ENCODE data around the gene AUTS2. TPM values are rescaled to one million over a fixed set of nuclear protein-coding genes. Genes with fewer than 3 reads are reported as not detected.

AUTS2 gene
- total RNA-seq, 1 experiment from 2014 or later, result 256 TPM

DNA sequence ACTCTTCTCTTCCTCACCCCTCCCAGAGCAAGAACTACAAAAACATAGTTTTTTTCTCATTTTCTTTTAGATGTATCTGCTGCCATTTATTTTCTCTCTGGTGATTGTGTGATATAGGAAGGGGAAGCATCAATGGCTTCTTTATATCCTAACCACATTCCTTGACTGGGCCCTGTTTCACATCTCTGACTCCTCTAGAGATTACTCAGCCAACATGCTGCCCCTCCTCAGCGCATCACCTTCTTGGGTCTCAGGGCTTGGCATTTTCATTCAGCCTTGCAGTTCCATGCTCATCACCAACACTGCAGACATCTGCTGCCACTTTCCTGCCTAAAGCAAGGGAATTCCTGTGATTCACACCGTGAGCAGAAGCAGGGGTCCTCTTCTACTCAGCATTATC is 705.5 kb downstream of the AUTS2 start:
- Histone ChIP-seq H2BK12ac (ENCODE audit: insufficient read length, low read depth, low read length) (no peak overlapping the region), H2BK15ac (ENCODE audit: low read depth, low read length) (no peak overlapping the region), H3K27me3 (ENCODE audit: insufficient read depth, low read length) (no peaks in the 10 kb centered on the region; the same call in 1 of the 2 replicates), H4K5ac (ENCODE audit: insufficient read length, low read depth, low read length) (no peak overlapping the region), H2BK5ac (ENCODE audit: insufficient read length, low read length) (no peak overlapping the region), H3K9ac (ENCODE audit: extremely low read depth, insufficient read length, low read length) (no peak overlapping the region), H3K79me2 (ENCODE audit: insufficient read depth, low read length) (no peaks in the 10 kb centered on the region), H4K20me1 (ENCODE audit: control insufficient read depth, insufficient read depth, insufficient read length) (no peaks in the 10 kb centered on the region), H2BK20ac (ENCODE audit: low read depth, low read length, poor library complexity, severe bottlenecking) (no peak overlapping the region), H3K23me2 (ENCODE audit: insufficient read length, low read depth, low read length, poor library complexity, severe bottlenecking) (no peaks in the 10 kb centered on the region), H3K27ac (ENCODE audit: insufficient read length, low read depth, low read length) (no peak overlapping the region), H3K4me2 (ENCODE audit: insufficient read depth, insufficient read length, low read length) (no peak overlapping the region), H3T11ph (ENCODE audit: low read length) (no peak overlapping the region), H2AFZ (ENCODE audit: low read length) (no peak overlapping the region), H3K9me3 (ENCODE audit: control insufficient read depth, low read depth, low read length) (no peaks in the 10 kb centered on the region), H3K56ac (ENCODE audit: insufficient read length, low read depth, low read length) (no peak overlapping the region), H4K91ac (ENCODE audit: insufficient read length, low read depth, low read length) (no peak overlapping the region), H3K23ac (ENCODE audit: insufficient read length, low read depth, low read length) (no peak overlapping the region), H4K8ac (replicated peaks; ENCODE audit: insufficient read length, low read depth, low read length) (no peak overlapping the region), H3K14ac (ENCODE audit: insufficient read depth, low read length) (no peak overlapping the region), H2AK5ac (ENCODE audit: insufficient read length, low read length) (no peak overlapping the region), H3K4me1 (ENCODE audit: insufficient read depth, low read length) (no peaks in the 10 kb centered on the region), H3K4ac (ENCODE audit: low read depth, low read length) (no peak overlapping the region), H2BK120ac (ENCODE audit: low read depth, low read length, poor library complexity, severe bottlenecking) (no peak overlapping the region), H3K79me1 (ENCODE audit: insufficient read depth, low read depth, low read length, poor library complexity, severe bottlenecking) (no peaks in the 10 kb centered on the region), H3K18ac (ENCODE audit: insufficient read length, low read depth, low read length) (no peak overlapping the region)
- WGBS (ENCODE audit: extremely low coverage, insufficient read length, low lambda C conversion rate), result no CpG with 5 or more reads among the region's 2 CpGs
- Mint-ChIP-seq H3K27me3 (ENCODE audit: low read depth) (no peaks in the 10 kb centered on the region; the same call in 1 of the 2 replicates), H3K36me3 (ENCODE audit: insufficient read depth in 1 of 3, low read depth in 3 of 3) (no peaks in the 10 kb centered on the region), H3K4me1 (peaks cover 0 to 2% of the 10 kb centered on the region in 2 experiments; a peak in 1 of 4 replicates), H3K4me3 (no peak overlapping the region), H3K9me3 (no peaks in the 10 kb centered on the region), H3K27ac (no peak overlapping the region)
- TF ChIP-seq, protein P1, sequence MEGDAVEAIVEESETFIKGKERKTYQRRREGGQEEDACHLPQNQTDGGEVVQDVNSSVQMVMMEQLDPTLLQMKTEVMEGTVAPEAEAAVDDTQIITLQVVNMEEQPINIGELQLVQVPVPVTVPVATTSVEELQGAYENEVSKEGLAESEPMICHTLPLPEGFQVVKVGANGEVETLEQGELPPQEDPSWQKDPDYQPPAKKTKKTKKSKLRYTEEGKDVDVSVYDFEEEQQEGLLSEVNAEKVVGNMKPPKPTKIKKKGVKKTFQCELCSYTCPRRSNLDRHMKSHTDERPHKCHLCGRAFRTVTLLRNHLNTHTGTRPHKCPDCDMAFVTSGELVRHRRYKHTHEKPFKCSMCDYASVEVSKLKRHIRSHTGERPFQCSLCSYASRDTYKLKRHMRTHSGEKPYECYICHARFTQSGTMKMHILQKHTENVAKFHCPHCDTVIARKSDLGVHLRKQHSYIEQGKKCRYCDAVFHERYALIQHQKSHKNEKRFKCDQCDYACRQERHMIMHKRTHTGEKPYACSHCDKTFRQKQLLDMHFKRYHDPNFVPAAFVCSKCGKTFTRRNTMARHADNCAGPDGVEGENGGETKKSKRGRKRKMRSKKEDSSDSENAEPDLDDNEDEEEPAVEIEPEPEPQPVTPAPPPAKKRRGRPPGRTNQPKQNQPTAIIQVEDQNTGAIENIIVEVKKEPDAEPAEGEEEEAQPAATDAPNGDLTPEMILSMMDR (conservative IDR thresholded peaks at IDR 0.05), result no peak
- no peak for DNase-seq

Data from H9 (cell line).